DMS53 treated with DMSO at 0.1 percent for 48 hours (cell line): ENCODE measurements around the gene MYL4.
"Not testable (repeated sequence)": the region's sequence is repeated elsewhere in the genome, so short reads cannot be mapped to it uniquely, and the experiment has no call there.

ENCODE experiments used
- DNase-seq: peaks from one replicate; lab custom pipeline; 2025; ENCODE audit not compliant: unreplicated experiment; lab: John Stamatoyannopoulos, UW

The MYL4 gene

GRCh38 chr17:47219621-47220475 is 10.7 kb downstream of the MYL4 start:
- no peak for DNase-seq

GRCh38 chr17:47220531-47220999 is 11.4 kb downstream of the MYL4 start:
- DNase-seq: peak; percentile 38

- DNase-seq: no peak
Observed at GRCh38 chr17:47221154-47221553, 12.0 kb downstream of the MYL4 start.

- no peak for DNase-seq
Observed at GRCh38 chr17:47222047-47222446, 12.9 kb downstream of the MYL4 start.

GRCh38 chr17:47223007-47223406 is 13.9 kb downstream of the MYL4 start:
- no peak for DNase-seq

GRCh38 chr17:47223460-47223859 is 14.3 kb downstream of the MYL4 start:
- DNase-seq: no peak

GRCh38 chr17:47224077-47224476 is 14.9 kb downstream of the MYL4 start:
- not testable (repeated sequence) for DNase-seq

- no peak for DNase-seq
Observed at GRCh38 chr17:47224966-47225365, 15.8 kb downstream of the MYL4 start.

- DNase-seq: no peak
Observed at GRCh38 chr17:47225436-47225858, 16.3 kb downstream of the MYL4 start.

- DNase-seq: no peak
Observed at GRCh38 chr17:47225911-47226688, 17.0 kb downstream of the MYL4 start.

GRCh38 chr17:47227862-47228261 is 18.7 kb downstream of the MYL4 start:
- DNase-seq: no peak

GRCh38 chr17:47229535-47230443 is 20.6 kb downstream of the MYL4 start:
- DNase-seq: peak; percentile 85

- no peak for DNase-seq
Observed at GRCh38 chr17:47230864-47231263, 21.7 kb downstream of the MYL4 start.

- no peak for DNase-seq
Observed at GRCh38 chr17:47231334-47231733, 22.2 kb downstream of the MYL4 start.

- no peak for DNase-seq
Observed at GRCh38 chr17:47231866-47232265, 22.7 kb downstream of the MYL4 start.

- DNase-seq: no peak
Observed at GRCh38 chr17:47232465-47232864, 23.3 kb downstream of the MYL4 start.

- DNase-seq: no peak
Observed at GRCh38 chr17:47235506-47235905, 26.4 kb downstream of the MYL4 start.

GRCh38 chr17:47235923-47236322 is 26.8 kb downstream of the MYL4 start:
- no peak for DNase-seq

GRCh38 chr17:47237841-47238240 is 28.7 kb downstream of the MYL4 start:
- no peak for DNase-seq

- DNase-seq: no peak
Observed at GRCh38 chr17:47238321-47239010, 29.3 kb downstream of the MYL4 start.
